Measurements from ENCODE around the gene EIF6.

The EIF6 gene

GRCh38 chr20:35292504-35293285 is 8.1 kb upstream of the EIF6 start:
- DNase-seq, result no peak

GRCh38 chr20:35291654-35292503 is 7.3 kb upstream of the EIF6 start, which contains the start of gene FAM83C:
Gene FAM83C, minus strand, starts transcription at chr20:35292425. Its CDS starts 121 bp downstream, at chr20:35292304.
- DNase-seq, result no peak

- DNase-seq, result no peak
These were observed 6.4 kb upstream of the EIF6 start for GRCh38 chr20:35290887-35291417.

GRCh38 chr20:35290186-35290886 is 5.8 kb upstream of the EIF6 start:
- DNase-seq, result no peak

- DNase-seq, result no peak
These were observed 3.9 kb upstream of the EIF6 start for GRCh38 chr20:35288325-35289060.

GRCh38 chr20:35287509-35288324 is 3.1 kb upstream of the EIF6 start:
- DNase-seq, result no peak

GRCh38 chr20:35286899-35287508 is 2.4 kb upstream of the EIF6 start:
- no peak for DNase-seq

GRCh38 chr20:35286077-35286898 is 1.7 kb upstream of the EIF6 start:
- DNase-seq, result no peak

GRCh38 chr20:35285806-35286076 is 1.2 kb upstream of the EIF6 start:
- no peak for DNase-seq

- no peak for DNase-seq
These were observed 627 bp upstream of the EIF6 start for GRCh38 chr20:35284992-35285805.

- no peak for DNase-seq
These were observed 918 bp downstream of the EIF6 start for GRCh38 chr20:35283441-35284266.

- no peak for DNase-seq
These were observed 3.0 kb downstream of the EIF6 start for GRCh38 chr20:35281506-35282101.

GRCh38 chr20:35280523-35280922 is 4.0 kb downstream of the EIF6 start:
- DNase-seq, result no peak

GRCh38 chr20:35279533-35280174 is 4.9 kb downstream of the EIF6 start:
- DNase-seq, result no peak

- no peak for DNase-seq
These were observed 5.5 kb downstream of the EIF6 start for GRCh38 chr20:35279040-35279439.

GRCh38 chr20:35277531-35278395 is 6.8 kb downstream of the EIF6 start, which contains the start of gene MMP24OS:
Gene MMP24OS, minus strand, starts transcription at chr20:35278122. Its CDS starts 193 bp downstream, at chr20:35277929.
- DNase-seq, result peak; percentile 65
